Measurements from ENCODE around the gene MLLT6. TPM values are rescaled to one million over a fixed set of nuclear protein-coding genes. Genes with fewer than 3 reads are reported as not detected.

The MLLT6 gene
- 175 TPM for total RNA-seq

DNA sequence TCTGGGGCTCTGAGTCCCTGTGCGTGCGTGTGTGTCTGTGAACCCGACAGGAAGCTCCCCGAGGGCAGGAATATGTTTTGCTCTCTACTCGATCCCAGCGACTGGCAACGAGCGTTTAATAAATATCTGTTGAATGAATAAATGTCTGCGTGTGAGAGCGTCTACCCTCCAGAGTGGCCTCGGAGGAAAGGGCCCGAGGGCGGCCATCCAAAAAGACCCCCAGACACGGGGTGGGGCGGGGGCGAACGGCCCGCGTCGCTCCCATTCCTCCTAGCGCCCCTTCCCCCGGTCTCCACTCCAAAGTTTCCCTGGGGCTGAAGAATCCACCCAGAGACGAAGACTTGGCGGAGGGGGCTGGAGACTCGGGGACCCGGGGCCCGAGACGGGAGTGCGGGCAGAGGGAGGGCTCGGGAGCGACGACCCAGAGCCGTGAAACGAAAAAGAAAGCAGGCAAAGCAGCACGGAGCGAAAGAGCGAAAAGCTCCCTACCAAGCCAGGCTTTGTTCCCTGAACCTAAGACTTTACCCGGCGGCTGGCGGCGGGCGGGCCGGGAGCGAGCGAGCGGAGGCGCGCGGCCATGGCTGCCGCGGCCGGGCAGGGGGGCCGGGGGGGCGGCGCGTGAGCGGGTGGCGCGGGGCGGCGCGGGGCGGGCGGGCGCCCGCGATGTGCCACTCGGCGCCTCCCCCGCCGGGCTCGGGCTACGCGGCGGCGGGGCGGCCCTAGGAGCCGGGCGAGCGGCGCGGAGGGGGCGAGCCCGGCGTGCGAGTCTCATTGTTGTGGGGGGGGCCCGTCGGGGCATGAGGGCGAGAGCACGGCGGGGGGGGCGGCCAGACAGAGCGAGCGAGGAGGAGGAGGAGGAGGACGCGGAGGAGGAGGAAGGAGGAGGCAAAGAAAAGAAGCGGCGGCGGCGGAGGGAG is at the start of gene MLLT6:
MLLT6 (plus strand) TSS at position 668 of the 917 bp plus-strand sequence. CDS start 360 bp downstream, outside the sequence.
- DNase-seq (ENCODE audit: low spot score), result peak; percentile 83

DNA sequence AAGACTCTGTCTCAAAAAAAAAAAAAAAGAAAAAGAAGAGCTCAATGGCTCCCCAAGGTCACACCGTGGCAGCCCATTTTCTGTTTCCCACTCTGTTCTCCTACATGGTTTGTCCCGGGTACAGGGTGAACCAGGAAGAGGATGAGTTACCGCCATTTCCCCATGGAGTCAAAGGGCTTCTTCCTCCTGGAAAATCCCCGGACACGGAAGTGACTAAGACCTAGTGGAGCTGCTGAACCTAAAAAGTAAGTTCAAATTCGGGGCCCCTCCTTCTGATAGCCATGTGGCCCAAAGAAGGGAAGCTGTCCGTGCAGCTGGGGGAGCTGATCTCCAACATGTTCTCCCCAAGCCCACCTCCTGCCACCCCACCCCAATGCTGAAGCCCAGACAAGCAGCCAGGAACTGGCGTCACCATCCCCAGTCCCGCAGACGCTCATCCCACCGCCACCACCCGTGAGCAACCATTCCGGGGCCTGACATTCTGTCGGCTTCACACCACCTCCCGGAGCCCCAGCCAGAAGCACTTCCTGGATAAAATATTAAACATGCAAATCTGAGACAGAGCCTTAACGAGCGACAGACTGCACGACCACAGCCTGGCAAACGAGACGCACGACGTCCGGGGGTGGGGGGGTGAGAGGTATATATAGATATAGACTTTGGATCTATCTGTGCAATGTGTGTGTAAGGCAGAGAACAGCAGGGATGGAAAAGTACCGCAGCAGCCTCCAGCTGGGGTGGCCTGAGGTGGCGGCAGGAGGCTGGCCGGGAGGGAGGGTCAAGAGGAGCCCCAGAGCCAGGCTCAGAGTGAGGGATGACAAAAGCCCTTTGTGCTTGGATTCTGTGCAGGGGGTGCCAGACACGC is 47.9 kb upstream of the MLLT6 start:
- DNase-seq (ENCODE audit: low spot score), result no peak

DNA sequence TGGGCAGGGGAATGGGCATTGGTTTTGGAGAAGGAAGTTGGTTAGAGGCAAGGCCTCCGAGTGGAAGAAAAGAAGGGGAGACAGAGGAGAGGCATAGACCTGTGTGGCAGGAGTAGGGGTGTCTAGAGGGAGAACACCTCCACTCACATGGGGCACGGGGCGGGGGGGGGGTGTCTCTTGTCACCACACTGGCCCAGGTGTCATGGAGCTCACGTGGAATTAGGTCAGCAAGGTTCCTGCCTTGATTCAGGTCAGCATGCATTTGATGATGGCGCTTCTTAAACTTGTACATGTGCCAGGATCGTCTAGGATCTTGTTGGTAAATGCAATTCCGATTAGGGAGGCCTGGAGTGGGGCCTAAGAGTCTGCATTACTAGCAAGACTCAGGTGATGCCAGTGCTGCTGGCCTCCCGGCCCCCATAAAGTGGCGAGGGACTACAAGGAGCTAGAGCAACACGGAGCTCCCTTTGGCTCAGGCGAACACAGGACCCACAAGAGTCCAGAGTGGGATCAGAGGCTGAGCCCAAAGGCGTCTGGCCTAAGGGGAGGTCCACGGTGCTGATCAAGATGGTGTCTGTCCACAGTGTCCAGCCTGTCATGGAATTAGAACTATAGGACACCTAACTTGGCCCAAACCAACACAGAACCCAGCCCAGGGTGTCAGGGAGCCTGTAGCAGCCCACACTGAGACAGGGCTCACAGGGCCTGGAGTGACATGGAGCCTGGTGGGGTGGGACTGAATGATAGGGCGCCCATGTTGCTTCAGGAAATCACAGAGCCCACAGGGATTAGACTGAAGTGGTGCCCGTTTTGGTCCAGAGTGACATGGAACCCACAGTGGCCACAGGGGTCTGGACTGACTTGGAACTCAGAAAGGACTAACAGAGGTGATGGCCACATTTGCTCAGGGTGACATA is 47.0 kb upstream of the MLLT6 start:
- no peak for DNase-seq (ENCODE audit: low spot score)

DNA sequence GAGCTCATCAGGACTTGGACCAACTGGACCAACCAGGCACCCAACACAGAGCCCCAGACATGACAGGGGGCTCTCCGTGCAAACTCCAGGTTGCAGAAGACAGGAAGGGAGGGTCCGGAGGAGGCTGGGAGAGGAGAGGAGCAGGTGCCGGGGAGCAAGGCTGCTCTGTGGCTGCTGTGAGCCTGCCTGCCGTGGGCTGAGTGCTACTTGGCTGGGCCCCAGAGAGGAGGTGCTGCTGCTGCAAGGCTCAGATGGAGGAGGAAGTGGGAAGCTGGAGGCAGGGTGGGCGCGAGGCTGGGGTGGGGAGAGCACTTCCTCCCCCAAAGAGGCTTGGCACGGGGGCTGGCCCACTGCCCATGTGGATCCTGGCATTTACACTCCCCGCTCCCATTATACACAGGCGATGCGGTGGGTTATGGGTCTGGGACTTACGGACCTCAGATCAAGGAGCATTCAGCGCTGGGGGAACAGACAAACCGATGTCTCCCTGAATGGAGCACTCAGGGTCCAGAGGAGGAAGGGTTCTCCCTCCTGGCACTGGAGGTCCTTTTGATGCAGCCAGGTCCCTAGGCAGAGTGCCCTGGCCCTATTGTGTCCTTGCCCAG is 46.2 kb upstream of the MLLT6 start:
- DNase-seq (ENCODE audit: low spot score), result no peak

DNA sequence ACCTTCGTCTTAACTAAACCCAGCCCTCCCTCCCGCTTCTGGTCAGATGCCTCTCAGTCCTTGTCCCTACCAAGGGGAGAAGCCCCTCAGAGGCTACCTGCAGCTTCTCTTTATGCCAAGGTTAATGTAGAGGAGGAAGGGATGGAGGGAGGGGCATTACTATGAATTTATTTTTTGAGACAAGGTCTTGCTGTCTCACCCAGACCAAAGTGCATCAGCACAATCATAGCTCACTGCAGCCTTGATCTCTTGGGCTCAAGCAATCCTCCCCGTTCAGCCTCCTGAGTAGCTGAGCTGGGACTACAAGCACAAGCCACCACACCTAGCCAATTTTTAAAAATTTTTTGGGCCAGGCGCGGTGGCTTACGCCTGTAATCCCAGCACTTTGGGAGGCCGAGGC is 45.7 kb upstream of the MLLT6 start:
- no peak for DNase-seq (ENCODE audit: low spot score)

DNA sequence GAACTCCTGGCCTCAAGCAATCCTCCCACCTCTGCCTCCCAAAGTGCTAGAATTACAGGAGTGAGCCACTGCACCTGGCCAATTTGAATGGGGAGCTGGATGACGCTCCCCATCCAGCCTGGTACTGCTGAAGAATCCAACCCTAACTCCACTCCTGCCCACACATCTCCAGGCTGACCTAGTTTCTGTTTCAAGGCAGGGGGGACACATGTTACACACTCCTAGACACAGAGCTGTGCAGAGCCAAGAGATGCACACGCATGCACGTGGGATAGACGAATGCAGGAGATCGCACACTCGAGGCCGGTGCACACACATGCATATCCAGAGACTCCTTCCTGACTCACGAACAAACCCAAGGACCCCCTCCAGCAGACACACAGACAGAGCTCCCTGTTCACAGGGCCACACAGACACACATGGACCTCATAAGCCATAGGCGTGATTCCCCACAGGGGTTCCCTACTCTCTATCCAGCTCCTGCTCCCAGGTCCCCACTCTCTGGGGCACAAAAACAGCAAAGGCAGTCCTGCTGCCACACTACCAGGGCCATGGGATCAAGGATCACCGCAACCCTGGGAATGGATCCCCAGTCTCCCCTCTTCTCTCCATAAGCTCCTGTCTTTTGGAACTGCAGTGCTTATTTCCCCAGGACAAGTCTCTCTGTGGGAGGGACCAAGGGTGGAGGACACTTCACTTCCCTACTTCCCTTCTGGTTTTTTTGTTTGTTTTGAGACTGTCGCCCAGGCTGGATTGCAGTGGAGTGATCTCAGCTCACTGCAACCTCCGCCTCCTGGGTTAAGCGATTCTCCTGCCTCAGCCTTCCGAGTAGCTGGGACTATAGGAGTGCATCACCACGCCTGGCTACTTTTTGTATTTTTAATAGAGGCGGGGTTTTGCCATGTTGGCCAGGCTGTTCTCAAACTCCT is 44.7 kb upstream of the MLLT6 start:
- DNase-seq (ENCODE audit: low spot score), result no peak

DNA sequence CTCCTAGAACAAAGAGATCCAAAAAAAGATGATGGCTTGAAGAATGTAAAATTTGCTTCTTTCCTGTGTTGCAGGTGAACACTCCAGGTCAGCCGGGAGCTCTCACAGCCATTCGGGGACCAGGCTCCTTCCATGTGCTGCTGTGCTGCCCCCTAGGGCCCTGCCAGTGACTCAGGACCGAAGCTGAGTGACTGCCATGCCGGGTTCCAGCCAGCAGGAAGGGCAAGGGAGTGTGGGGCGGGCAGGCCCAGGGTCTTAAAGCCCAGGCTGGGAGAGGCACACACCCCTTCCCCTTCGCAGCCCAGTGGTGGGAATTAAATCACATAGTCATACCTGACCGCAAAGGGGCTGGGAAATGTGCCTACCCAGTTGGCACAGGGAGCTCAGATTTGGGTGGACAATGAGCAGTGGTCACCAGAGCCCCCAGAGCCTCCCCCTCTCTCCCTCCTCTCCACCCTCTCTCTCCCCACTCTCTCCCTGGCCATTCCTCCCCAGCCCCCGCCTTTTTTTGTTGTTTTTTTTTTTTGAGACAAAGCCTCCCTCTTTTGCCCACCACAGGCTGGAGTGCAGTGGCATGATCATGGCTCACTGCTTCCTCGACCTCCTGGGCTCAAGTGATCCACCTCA is 41.8 kb upstream of the MLLT6 start:
- DNase-seq (ENCODE audit: low spot score), result peak; percentile 34

DNA sequence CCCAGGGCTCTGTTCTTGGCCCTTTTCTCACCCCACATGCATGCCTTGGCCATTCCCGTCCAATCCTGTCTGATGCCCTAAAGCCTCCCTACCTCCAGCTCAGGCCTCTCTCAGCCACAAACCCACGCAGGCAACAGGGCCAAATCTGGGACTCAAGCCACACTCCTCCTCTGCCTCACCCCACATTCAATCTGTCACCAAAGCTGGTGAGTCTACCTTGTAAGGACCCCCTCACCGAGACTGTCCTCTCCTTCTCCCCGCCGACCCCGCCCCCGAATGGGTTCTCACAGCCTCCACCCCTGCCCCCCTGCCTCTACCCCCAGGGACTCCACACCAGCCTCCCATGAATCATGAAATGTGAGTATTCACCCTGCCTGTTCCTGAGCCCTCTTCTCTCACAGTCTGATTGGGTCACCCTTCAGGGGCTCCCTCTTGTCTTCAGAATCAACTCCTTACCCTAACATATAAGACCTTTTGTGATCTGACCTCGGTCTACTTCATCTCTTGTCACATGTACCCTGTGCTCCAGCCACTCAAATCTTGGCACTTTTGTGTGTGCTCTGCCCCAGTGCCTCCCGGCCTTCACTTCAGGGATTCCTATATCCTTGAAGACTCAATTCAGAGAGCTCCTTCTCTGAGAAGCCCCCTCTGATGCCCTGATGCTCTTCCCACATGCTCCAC is 41.0 kb upstream of the MLLT6 start:
- no peak for DNase-seq (ENCODE audit: low spot score)

DNA sequence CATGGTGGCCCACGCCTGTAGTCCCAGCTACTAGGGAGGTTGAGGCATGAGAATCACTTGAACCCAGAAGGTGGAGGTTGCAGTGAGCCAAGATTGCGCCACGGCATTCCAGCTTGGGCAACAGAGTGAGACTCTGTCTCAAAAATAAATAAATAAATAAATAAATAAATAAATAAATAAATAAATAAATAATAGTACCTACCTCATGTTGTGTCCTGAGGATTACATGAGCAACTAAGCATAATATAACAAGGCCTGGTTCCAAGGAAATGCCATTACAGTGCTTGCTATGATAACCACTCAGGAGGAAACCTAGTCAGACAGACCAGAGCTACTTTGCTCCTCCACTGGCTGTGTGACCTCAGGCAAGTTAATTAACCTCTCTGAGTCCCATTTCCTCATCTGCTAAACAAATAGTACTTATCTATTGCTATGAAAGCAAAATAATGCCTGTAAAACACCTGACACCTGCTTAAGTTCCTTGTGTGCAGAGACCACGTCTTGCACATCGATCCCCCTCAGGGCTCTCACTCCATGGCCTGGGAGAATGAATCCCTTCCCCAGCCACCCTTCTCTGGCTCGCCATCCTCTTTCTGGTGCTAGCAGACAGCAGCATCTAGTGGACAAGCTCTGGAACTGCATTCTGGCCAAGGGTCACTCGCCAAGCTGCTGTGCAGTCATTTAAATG is 37.8 kb upstream of the MLLT6 start:
- DNase-seq (ENCODE audit: low spot score), result peak; percentile 47

DNA sequence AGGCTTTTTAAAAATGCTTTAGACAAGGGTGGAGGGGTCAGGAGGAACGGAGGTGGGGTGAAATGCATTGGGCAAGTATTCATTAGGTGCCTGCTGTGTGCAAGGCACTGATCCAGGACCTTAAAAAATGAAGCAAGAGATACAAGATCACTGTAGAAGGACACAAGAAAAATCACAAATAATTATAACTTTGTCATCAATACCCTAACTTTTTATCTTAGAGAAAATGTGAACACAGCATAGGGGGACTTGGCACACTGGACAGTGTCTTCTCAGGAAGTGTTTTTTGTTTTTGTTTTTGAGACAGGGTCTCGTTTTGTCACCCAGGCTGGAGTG is 37.3 kb upstream of the MLLT6 start:
- no peak for DNase-seq (ENCODE audit: low spot score)

DNA sequence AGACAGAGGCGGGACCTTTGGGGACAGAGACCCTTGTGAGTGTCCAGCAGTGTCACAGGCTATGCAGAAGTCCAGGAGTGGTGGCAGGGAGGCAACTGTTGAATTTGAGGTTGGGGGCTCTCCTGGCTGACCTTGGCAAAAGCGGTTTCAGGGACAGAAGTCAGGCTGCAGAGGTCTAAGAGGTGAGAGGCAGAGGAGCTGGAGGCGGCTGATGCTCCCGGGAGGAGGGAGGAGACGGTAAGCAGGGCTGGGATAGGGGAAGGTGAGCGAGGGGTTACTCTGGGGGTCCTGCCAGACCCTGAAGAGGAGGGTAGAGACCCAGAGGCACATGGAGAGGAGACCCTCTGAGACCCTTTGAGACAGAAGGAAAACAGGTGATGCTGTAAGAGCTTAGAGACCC is 35.6 kb upstream of the MLLT6 start:
- DNase-seq (ENCODE audit: low spot score), result no peak

DNA sequence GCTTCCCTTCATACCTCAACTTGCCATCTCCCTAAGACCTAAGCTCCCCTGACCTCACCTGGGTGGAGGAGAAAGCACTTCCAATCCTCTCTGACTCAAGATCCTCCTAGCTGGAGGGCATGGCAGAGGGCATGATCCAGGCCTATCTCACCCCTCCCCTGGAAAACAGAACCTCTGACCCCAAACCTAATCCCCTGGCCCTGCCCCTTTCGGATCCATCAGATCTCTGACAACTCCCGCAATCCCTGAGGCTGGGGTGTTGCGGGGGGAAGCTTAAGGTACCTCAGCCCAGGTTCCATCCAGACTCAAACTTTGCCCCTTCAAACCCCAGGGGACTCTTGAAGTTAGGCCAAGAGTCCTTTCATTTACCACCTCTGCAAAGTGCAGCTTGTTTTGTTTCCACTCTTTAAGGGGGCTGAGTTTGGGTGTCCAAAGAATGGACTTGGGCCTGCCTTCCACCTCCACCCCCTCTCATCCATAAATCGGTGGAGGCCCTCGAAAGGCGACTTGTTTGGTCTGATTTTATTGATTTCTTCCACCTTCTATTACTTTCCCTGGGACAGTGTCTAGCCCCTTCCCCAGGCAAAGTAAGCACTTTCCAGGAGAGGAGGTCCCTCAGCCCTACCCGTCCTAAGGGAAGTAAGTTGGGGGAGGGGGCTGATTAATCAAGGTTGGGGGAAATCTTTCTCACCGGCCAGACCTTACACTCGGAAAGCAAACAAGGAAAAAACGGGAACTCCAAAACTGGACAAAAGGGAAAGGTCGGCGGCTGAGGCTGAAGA is 32.9 kb upstream of the MLLT6 start:
- DNase-seq (ENCODE audit: low spot score), result no peak

DNA sequence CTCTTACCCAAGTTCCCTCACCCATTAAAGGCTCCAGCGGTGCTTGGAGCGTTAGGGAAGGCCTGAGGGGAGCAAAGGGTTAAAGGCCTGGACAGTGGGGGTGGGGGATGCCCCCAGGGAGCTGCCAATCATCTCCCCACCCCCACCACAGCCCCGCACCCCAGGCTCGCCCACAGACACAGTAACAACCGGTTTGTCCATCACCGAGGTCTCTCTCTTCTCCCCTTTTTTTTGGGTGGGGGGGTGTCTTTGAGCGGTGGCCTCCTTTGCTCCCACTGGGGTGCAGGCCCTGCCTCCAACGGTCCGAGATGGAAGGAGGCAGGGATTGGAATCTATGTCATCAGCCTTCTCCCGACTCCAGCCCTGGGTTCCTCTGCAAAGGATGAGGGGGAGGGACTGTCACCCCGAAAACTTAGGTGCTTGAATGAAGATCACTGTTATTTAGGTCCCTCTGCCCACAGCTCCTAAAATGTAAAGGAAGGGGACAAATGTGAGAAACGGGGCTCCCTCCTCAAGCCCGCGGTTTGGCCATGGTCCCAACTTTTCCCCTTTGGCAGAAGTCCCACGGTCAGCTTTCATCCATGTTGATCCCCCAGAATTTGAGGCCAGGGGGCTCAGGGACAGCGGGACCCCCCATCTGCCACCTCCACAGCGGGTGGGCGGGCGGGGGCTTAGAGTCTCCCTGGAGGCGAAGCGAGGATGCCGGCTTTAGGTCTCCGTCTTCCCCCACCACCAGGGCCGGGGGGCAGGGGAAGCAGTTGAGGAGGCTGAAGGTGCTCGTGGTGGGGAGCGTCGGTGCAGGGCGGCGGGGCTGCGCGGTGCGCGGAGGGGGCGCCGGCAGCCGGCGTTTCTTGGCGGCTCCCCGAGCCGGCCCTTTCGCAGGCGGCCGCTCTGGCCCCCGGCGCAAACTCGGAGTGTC is 32.0 kb upstream of the MLLT6 start:
- no peak for DNase-seq (ENCODE audit: low spot score)

DNA sequence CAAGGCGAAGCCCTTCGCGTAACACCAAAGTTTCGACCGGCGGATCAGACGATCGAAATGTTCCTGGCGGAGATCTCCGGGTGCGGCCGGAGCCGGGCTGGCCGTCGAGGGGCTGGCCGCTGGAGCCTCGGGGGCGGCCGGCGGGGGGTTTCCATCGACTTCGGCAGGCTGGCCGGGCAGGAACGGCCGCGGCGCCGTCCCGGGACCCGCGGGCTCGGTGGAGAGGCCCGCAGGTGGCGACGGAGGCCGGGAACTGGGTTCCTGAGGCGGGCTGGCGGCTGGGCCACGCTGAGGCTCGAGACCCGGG is 31.4 kb upstream of the MLLT6 start:
- DNase-seq (ENCODE audit: low spot score), result no peak

DNA sequence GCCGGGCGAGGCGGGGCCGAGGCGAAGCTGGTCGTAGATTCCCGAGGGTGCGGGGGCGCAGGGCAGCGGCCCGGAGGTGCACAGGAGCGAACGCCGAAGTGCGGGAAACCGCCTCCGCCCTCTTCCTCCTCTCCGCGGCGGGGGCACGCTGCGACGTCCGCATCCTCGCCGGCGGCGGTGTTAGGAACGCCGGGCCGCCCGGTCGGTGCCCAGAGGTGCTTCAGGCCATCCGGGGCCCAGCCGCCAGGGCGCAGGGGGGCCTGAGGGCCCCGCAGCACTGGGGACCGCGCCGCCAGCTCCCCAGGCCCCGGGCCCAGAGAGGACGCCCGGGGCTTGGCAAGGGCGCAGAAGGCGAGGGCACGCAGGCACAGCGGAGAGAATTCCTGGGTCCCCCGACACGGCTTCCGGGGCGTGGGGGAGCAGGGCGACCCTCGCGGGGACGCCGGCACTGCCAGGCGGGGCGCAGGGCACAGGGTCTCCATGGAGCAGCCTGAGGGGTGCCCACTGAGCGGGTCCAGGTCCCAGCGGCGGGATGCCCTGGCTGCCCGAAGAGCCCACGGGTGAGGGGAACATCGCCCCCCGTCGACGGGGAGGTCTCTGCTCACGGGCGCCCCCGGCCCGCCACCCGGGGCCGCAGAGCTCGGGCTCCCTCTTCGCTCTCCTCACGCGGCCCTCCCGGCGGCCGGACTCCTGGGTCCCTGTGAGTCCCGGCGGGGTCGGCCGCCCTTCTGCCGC is 30.9 kb upstream of the MLLT6 start:
- no peak for DNase-seq (ENCODE audit: low spot score)
